GM21576 (cell line): ENCODE measurements around the gene PTGER4.
"Not testable (repeated sequence)": the region's sequence is repeated elsewhere in the genome, so short reads cannot be mapped to it uniquely, and the experiment has no call there.

ENCODE experiments used
- ATAC-seq: cut with Tn5 transposase; IDR thresholded peaks from one replicate; pipeline ENCODE4 v1.9.1; 2021; ENCODE audit warnings: mild to moderate bottlenecking, moderate library complexity; ENCODE audit not compliant: unreplicated experiment

The PTGER4 gene

GRCh38 chr5:40679913-40680681 is at the start of gene PTGER4:
Gene PTGER4, plus strand, starts transcription at chr5:40679915. Its CDS starts 1,079 bp downstream, at chr5:40680994.
- ATAC-seq, result peak; percentile 28

- no peak for ATAC-seq
Observed at GRCh38 chr5:40630126-40630525, 49.6 kb upstream of the PTGER4 start.

GRCh38 chr5:40631236-40631635 is 48.5 kb upstream of the PTGER4 start:
- no peak for ATAC-seq

GRCh38 chr5:40634154-40634553 is 45.6 kb upstream of the PTGER4 start:
- no peak for ATAC-seq

GRCh38 chr5:40634593-40634992 is 45.1 kb upstream of the PTGER4 start:
- no peak for ATAC-seq

- ATAC-seq, result not testable (repeated sequence)
Observed at GRCh38 chr5:40639531-40639930, 40.2 kb upstream of the PTGER4 start.

- ATAC-seq, result no peak
Observed at GRCh38 chr5:40646266-40646665, 33.4 kb upstream of the PTGER4 start.

GRCh38 chr5:40648150-40648549 is 31.6 kb upstream of the PTGER4 start:
- ATAC-seq, result no peak

GRCh38 chr5:40649463-40650030 is 30.2 kb upstream of the PTGER4 start:
- ATAC-seq, result no peak

GRCh38 chr5:40651201-40651600 is 28.5 kb upstream of the PTGER4 start:
- ATAC-seq, result no peak

- no peak for ATAC-seq
Observed at GRCh38 chr5:40652441-40653220, 27.1 kb upstream of the PTGER4 start.

GRCh38 chr5:40653221-40654022 is 26.3 kb upstream of the PTGER4 start:
- ATAC-seq, result no peak

- no peak for ATAC-seq
Observed at GRCh38 chr5:40654377-40654991, 25.2 kb upstream of the PTGER4 start.

GRCh38 chr5:40655138-40655537 is 24.6 kb upstream of the PTGER4 start:
- ATAC-seq, result no peak

GRCh38 chr5:40656091-40656490 is 23.6 kb upstream of the PTGER4 start:
- not testable (repeated sequence) for ATAC-seq

GRCh38 chr5:40656766-40657165 is 22.9 kb upstream of the PTGER4 start:
- ATAC-seq, result no peak

GRCh38 chr5:40660751-40661150 is 19.0 kb upstream of the PTGER4 start:
- ATAC-seq, result no peak

- ATAC-seq, result no peak
Observed at GRCh38 chr5:40665635-40666298, 13.9 kb upstream of the PTGER4 start.

- no peak for ATAC-seq
Observed at GRCh38 chr5:40666657-40667056, 13.1 kb upstream of the PTGER4 start.

- ATAC-seq, result no peak
Observed at GRCh38 chr5:40667161-40667663, 12.5 kb upstream of the PTGER4 start.
